Stimulated activated CD8-positive, alpha-beta memory T cell treated with anti-CD3 and anti-CD28 coated beads, Interleukin-15, amount 100 ng/mL, for 24 hours (primary cell): ENCODE data around the gene CCND2.

Source experiments
- DNase-seq: peaks from one replicate; pipeline ENCODE4 v3.0.0-alpha.2; 2020; ENCODE audit warnings: low read depth

CCND2 gene

GRCh38 chr12:4293299-4293965, 19.9 kb downstream of the CCND2 start:
- no peak for DNase-seq

GRCh38 chr12:4293966-4294505, 20.5 kb downstream of the CCND2 start:
- DNase-seq = no peak

GRCh38 chr12:4296751-4297150, 23.2 kb downstream of the CCND2 start:
- no peak for DNase-seq

- DNase-seq = no peak
Measured at GRCh38 chr12:4297617-4298016, 24.1 kb downstream of the CCND2 start.

DNA sequence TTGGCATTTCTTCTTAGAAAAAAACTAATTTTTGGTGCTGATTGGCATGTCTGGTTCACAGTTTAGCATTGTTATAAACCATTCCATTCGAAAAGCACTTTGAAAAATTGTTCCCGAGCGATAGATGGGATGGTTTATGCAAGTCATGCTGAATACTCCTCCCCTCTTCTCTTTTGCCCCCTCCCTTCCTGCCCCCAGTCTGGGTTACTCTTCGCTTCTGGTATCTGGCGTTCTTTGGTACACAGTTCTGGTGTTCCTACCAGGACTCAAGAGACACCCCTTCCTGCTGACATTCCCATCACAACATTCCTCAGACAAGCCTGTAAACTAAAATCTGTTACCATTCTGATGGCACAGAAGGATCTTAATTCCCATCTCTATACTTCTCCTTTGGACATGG, 27.3 kb downstream of the CCND2 start:
- no peak for DNase-seq

DNA sequence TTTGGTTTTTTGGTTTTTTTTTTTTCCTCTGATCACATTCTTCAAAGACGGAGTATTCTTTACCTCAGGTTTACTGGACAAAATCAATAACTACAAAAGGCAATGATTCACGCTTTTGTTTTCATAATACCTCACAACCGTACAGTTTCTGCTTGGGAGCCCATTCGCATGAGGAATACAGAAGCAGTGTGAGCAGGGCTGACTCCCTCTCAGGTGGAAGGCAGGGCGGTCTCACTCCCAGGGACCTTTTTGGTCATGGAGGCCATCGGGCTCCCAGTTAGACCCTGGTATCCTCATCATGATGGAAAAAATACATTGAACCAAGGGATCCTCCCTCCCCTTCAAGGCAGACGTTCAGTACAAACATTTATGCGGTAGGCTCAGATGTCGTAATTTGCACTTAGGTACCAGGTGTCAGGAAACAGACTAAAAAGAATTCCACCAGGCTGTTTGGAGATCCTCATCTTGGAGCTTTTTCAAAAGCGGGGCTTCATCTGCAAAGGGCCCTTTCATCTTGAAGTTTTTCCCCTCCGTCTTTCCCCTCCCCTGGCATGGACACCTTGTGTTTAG, 28.5 kb downstream of the CCND2 start:
- DNase-seq = no peak

GRCh38 chr12:4302881-4303280, 29.3 kb downstream of the CCND2 start:
- no peak for DNase-seq

GRCh38 chr12:4303750-4304149, 30.2 kb downstream of the CCND2 start:
- DNase-seq = no peak

DNA sequence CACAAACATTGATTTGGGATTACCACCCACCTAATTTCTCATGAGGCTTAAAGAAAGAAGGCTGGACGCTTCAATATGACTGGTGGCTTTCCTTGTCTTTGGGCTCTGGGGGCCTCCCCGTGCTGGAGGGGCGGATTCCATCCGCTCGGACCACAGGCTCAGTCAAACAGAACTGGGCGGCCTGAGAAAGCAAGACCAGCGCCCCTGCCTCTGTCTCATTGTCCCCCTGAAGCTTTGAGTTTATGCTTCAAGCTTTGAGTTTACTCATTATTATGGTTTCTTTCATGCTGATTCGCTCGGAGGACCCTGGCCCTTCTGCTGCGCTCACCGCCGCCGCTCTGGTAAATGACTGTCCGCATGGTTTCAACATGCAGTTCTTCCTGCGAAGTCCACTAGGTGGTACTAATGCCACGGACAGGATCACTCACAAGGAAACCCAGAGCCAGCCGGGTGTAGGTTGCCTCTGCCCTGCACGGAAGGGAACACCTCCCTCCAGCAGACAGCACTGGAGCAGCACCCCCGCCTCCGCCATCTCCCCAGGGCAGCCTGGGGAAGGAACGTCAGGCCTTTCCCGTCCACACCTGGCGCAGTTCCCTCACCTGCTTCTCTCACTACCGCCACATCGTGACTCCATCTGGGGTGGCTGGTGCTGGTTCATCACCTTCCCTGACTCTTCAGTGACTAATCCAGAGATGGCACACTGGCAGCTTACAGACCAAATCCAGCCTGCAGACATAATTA, 34.2 kb downstream of the CCND2 start:
- DNase-seq = no peak

DNA sequence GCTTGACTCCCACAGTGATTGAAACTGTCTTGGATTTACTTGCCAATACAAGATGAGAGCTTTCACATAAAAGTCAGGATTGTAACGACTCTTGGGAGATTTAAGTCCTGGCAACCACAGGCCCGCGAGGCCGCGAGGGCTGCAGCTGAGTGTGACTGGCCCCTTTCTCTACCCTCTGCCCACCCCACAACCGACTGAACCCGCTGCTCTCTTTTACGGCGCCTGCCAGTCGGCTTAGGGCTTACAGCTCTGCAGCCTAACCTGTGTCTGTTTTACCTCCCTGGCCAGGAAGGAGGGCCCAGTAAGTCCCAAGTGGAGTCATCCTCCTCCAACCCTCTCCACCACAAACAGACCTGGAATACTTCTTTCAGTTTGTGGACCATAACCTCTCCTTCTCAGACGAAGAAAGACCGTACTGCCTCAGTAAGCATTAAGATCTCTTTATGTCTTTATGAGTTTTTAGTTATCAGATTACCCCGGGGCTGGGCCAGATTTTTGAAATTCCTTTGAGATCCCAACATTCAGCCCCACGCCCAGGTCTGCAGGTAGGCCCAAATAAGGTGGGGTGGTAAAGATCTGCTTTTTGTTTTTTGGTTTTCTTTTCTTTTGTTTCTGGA, 34.9 kb downstream of the CCND2 start:
- no peak for DNase-seq

- DNase-seq = no peak
Measured at GRCh38 chr12:4311776-4312175, 38.2 kb downstream of the CCND2 start.

DNA sequence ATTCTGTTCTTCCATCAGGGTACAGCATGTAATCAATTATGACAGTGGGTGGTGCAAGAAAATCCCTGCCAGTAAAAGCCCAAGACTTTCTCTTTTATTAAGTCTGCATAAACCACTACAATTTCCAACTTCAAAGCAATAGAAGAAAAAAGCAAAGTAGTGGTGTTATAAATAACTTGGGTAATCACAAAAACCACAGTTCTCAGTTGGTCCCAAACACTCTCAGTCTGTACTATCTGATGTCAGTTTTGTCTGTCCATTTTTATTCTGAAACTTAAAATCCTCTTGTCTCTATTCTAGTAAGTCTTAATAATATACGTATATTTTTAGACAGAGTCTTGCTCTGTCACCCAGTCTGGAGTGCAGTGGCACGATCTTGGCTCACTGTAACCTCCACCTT, 38.7 kb downstream of the CCND2 start:
- no peak for DNase-seq

DNA sequence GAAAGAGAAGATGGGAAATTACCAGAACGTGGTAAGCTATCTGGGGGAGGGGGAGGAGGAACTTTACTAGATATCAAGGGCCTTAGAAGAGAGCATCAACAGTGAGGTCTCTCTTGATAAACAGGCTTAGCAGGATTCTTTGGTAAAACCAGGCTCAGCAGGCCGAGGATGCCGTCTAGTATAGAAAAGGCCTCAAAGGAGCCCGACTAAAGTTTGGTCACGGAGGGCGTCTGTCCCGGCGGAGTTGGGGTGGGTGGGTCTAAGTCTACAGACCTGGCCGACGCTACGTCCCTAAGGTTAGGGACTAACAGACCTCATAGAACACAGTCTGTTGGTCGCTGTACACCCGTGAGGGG, 46.9 kb downstream of the CCND2 start:
- DNase-seq = no peak

DNA sequence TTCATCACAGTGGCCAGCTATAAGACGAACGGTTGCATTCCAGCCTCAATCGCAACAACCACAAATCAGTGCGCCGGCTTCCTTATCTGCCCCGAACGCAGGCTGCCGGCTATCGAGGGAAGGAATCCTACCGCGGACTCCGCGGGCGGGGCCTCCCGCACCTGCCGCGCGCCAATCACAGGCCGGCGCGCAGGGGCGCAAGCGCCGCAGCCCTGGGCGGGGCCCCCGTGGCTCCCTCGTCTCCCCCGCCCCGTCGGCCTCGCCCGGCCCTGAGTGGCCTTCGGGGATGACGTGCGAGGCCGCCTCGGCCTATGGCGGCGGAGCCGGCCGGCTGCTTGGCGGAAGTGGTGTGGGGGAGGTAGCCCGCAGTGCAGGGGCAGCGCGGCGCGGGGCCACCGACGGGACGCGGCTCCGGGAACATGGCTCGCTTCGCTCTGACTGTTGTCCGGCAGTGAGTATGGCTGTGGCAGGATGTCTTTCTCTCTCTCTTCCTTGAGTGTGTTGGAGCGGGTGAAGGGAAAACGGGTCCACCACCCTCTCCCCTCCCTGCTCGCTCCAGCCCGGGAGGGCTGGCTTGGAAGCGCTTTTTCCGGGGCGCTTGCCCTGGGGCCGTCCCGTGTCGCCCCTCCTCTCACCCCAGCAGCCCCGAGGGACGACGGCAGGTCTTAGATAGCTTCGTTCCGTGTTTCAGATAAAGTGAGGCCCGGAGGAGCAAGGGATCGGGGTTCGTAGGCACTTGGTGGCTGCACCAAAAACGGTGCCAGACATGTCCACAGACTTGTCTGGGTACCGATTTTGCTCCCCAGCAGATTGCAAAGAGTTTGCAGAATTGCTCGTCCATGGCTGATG, 47.5 kb downstream of the CCND2 start, which contains the start of gene TIGAR:
TSS of gene TIGAR (plus strand) at position 361 of the 849 bp plus-strand sequence. CDS start at position 420, 59 bp downstream.
- peak; percentile 83 for DNase-seq

DNA sequence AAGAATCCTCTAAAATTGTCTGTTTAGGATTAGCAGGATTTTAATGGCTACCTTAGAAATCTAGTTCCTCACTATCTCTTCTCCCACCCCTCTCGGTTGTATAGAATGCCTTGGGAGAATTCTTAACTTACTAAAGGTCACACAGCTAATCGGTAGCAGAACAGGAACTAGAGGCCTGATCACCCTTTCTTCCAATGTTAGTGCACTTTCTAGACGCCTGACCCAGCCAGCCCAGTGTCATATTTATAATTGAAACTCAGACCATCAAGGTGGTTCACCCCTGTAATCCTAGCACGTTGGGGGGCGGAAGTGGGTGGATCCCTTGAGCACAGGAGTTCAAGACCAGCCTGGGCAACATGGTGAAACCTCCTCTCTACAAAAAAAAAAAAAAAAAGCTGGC, 49.2 kb downstream of the CCND2 start:
- no peak for DNase-seq
